ENCODE data around the gene PPFIA4.

- TF ChIP-seq RCOR1 (IDR thresholded peaks at IDR 0.05; ENCODE audit: insufficient replicate concordance, low read length): no peak
- TF ChIP-seq CTCF (conservative IDR thresholded peaks at IDR 0.05; ENCODE audit: low read depth, low read length): no peak
- TF ChIP-seq POLR2A (IDR thresholded peaks at IDR 0.05; ENCODE audit: low read depth, low read length): no peak
- no peak for TF ChIP-seq RFX5 (IDR thresholded peaks at IDR 0.05; ENCODE audit: low read depth, low read length)
- TF ChIP-seq CHD1 (IDR thresholded peaks at IDR 0.05; ENCODE audit: low read depth, low read length): no peak
- no peak for TF ChIP-seq SMC3 (IDR thresholded peaks at IDR 0.05; ENCODE audit: low read depth, low read length)
- TF ChIP-seq ELK1 (IDR thresholded peaks at IDR 0.05; ENCODE audit: borderline replicate concordance, low read depth, low read length): no peak
- no peak for TF ChIP-seq NFE2L2 (IDR thresholded peaks at IDR 0.05; ENCODE audit: low read depth, low read length)
- TF ChIP-seq CEBPB (IDR thresholded peaks at IDR 0.05; ENCODE audit: low read depth, low read length): no peak
- TF ChIP-seq RAD21 (IDR thresholded peaks at IDR 0.05; ENCODE audit: low read length): no peak
- no peak for TF ChIP-seq FOS (IDR thresholded peaks at IDR 0.05; ENCODE audit: low read depth, low read length)
These were observed 87.9 kb downstream of the PPFIA4 start for GRCh38 chr1:203114202-203114601.
